ENCODE results near the gene KLF13.

Gene KLF13

DNA sequence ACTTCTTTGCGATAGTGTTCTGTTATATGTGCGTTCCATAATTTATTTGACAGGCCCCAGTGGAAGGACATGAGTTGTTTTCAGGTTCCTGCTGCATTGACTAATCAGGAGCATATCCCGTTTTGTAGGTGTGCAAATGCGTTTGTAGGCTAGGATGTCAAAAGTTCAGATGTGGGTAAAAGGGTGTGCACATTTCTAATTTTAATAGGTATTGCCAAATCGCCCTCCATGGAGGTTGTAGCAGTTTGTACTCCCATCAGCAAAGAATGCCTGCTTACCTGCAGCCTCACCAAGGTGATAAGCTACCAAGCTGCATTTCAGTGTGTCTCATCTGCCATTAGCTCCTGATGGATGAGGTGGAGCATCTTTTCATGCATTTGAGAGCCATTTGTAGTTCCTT lies 36.3 kb downstream of the KLF13 start:
- DNase-seq (ENCODE audit: low read depth in 2 of 2), result no peak

DNA sequence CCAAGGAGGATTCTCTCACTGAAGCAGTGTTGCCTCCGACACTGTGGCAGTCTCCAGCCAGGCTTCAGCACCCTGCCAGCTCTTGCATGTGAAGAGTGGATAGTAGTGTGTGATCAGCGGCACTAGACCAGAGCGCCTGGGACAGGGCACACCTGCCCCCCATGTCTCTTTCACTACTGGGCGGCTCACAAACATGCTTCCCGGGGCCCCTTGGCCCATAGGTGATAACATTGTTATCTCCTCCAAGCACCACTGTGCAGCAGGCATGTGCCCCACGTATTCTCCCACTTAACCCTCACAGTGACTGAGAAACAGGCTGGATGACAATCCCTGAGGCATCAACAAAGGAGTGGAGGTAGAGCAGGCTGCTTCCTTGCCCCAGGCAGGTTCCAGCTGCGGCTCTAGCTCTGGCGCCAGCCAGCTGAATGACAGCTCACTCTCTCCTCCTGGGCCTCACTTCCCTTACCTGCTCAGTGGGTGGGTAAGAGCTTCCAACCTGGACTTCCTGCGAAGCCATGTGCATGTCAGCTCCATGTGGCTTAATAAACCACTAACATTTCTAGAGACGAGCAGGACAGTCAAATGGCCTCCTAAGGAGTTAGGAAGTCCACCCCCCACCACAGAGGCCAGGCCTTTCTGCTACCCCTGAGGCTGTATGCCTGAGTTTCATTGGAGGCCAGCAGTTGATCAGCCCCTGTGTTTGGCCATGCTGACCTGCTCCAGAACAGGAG lies 37.8 kb downstream of the KLF13 start:
- no peak for DNase-seq (ENCODE audit: low read depth in 2 of 2)

DNA sequence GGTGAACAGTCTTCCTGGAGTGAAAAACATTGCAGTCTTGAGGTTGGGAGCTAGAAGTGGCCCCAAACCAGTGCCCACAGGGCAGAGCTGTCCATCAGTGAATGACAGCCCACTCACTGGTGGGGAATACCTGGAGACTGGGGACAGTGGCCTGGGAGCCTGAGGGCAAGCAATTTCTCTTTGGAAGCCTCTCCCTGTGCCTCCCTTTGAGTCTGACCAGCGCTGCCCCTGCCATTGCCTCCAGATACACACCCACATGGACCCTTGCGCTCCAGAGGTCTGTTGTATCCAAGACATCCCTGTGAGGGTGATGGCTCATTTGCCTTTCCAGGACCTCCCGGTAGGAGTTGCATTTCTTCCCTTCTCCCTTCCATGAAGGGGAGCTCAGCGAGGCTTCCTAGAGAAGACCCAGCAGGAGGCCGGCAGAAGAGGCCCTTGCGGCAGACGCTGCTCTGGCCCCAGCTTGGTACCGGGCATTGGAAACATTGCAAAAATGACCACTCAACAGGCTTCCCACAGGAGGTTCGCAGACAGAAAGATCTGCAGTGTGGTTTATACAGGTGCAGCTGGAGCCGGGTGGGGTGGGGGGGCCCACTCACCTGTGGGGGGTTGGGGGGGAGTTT lies 38.5 kb downstream of the KLF13 start:
- no peak for DNase-seq (ENCODE audit: low read depth in 2 of 2)

DNA sequence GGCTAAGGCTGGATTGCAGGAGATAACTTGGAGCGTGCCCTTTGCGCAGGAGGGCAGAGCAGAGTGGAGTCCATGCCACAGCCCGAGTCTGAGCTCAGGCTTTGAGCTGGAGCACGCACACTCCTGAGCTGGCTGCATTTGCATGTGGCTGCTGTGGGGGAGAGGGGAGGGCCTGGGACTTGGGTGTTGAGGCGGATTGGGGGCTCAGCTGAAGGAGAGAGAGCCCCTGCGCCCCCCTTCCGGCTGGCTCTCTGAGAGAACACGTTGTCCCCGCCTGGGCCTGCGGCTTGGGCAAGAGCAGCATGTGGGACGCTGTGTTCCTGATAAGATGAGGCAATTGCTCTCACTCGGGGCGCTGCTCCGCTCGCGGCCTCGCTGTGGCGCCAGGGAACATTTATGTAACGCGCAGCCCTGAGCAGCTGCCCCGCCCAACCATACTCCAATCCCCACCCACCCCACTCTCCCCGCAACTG lies 39.1 kb downstream of the KLF13 start:
- DNase-seq (ENCODE audit: low read depth in 2 of 2), result peak; percentile 69 to 70

DNA sequence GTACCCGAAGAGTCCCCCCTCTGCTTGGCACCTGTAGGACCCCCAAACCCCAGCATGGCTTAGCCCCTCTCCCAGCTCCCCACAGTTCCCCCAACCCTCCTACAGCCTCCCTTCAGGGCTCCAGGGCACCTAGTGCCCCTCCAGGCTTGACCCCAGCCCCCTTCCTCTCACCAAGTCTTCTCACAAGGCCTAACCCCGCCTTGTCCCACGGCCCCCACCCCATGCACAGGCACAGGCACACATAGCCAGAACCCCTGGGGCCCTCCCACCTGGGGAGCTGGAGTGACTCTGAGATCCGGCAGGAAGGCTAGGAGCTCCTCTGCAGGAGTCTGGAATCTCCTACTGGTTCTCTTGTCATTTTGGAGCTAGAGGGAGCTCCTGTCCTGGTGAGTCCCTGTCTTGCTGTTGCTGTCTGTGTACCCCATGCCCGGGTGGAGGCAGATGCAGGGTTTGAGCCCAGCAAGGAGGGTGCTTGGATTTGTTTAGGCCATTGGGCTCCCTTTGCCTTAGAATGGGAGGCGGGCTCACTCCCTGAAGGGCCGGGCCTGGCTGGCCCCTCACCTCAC lies 39.6 kb downstream of the KLF13 start:
- DNase-seq (ENCODE audit: low read depth in 2 of 2), result no peak

DNA sequence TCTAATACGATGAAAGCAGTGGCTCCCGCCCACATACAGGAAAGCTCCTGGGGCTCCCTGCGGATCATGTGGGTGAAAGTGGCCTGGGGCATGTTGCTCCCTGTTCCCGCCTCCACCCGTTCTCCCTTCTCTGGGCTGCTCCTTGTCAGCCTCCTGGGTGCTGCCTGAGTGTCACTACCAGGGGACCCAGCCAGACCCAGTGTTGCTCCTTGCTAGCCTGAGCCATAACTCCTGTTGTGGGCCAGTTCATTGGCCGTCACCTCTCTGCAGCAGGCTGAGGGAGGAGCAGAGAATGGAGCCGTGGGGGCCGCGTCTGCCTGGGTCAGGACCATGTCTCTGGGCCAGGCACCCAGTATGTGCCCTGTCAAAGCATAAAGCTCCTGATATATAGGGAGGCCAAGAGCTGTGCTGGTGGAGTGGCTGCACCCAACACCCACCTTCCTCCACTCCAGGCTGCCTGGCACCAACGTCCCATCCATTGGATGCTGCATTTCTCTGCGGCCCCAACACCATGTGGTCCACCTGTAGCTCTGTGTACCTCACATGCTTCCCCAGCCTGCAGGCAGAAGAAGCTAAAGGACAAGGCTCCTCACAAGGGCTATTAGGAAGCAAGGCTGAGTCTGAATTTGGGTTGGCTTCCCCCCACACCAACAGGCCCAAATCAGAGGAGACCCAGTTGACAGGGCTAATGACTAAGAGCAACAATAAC lies 40.5 kb downstream of the KLF13 start:
- no peak for DNase-seq (ENCODE audit: low read depth in 2 of 2)

DNA sequence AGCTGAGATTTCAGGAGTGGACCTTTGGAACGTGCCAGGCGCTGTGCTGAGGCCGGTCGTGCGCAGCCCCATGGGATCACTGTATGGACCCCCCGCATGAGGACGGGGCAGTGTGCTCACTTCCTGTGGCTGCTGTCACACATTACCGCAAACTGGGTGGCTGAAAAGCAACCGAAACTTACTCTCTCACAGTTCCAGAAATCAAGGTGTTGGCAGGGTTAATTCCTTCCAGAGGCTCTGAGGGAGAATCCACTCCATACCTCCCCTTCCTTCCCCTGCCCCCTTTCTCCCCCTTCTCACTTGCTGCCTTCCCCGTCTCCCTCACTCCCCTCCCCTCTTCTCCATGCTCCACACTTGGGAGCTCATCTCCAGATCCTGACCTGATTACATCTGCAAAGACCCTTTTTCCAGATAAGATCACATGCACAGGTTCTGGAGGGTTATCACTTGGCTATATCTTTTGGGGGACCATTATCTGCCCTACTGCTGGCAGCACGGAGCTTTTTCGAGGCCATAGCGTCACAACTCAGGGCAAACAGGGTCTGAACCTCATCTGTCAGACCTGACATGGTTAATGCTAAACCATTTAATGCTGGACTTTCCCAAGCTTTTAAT lies 41.2 kb downstream of the KLF13 start:
- no peak for DNase-seq (ENCODE audit: low read depth in 2 of 2)

DNA sequence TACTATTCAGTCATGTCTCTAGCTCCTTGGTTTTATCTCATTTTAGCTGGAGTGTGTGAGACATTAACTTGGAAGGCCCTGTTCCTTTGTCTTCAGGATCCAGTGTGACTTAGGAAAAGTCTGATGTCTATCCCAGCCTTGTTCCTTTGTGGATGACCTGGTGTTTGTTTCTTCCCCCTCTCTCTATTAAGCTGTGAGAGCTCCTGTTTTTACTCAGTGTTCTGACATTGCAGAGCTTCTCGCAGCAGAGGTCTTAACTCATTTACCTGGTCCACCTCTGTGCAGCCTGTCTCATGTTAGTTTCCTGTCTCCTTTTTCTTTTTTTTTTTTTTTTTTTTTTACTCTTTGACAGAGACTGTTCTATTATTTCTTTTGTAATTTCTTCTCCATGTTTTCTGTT lies 43.1 kb downstream of the KLF13 start:
- DNase-seq (ENCODE audit: low read depth in 2 of 2), result no peak

DNA sequence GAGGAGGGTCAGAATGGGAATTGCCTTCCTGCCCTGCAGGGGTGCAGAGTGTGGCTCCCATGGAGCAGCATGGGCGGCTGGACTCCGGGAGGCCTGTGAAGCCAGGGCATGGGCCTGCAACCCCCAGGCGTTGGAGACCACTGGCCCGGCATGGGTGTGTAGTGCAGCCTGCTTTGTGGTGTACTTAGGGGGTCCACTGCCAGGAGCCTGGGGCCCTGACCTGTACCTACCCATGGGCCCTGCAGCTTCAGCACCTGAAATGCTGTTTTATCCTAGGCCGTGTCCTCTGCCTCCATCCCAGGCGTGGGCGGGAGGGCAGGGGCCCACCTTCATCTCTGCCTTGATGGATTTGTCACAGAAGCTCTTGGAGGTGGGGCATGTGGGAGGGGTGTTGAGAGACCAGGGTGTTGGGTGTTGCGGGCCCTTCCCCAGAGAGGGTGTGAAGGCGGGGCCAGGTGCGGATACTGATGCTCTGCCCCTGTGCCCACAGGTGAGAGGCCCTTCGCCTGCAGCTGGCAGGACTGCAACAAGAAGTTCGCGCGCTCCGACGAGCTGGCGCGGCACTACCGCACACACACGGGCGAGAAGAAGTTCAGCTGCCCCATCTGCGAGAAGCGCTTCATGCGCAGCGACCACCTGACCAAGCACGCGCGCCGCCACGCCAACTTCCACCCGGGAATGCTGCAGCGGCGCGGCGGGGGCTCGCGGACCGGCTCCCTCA lies 45.0 kb downstream of the KLF13 start:
- DNase-seq (ENCODE audit: low read depth in 2 of 2), result no peak

DNA sequence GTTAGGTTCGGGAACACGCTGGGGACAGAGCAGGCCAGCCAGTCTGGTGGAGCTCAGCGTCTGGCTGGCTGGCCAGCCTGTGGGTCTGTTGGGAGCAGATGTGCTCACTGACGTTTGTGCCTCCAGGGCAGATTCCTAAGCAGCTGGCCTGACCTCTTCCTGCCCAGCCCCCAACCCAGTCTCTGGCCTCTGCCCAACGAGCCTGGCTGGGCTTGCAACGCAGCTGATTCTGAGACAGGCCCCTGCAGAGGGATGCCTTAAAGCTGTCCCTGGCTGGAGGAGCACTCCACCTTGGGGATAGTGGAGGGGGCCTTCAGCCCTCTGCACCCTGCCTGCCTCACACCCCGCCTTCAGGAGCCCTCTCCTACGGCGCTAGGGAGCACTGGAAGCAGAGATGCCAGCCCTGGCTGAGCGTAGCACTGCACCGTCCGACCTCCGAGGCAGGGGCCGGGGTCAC lies 46.0 kb downstream of the KLF13 start:
- no peak for DNase-seq (ENCODE audit: low read depth in 2 of 2)

DNA sequence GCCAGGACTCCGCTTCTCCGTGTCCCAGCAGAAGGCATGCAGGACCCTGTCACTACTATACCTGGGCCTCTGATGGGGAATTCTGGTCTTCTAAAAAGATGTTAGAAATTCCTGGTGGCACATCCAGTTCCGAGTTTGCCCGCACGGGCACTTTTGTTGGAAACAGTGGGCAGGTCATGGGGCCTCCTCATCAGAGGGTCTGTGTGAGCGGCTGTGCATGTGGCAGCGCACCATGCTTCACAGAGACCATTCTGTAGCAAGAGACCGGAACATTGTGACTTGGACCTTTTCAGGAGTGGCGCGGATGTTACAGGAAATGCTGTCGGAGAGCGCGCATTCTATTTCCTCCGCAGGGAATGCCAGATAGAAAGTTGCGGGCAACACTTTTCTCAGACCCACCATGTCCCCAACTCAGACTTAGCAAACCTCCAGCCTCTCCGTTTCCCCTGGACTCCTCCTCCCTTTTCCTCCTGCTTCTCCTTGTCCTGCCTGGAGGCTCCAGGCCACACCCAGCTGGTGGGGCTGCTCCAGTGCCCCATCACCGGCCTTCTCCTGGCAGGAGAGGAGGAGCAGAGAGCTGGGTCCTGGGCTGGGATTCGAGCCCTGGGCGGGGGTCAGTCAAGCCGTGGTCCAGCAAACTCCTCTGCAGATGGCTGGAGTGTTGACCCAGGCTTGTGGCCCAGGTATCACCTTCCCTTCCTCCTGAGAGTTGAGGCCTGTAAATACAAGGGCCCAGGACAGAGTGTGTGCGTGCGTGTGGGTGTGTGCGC lies 46.6 kb downstream of the KLF13 start:
- no peak for DNase-seq (ENCODE audit: low read depth in 2 of 2)

DNA sequence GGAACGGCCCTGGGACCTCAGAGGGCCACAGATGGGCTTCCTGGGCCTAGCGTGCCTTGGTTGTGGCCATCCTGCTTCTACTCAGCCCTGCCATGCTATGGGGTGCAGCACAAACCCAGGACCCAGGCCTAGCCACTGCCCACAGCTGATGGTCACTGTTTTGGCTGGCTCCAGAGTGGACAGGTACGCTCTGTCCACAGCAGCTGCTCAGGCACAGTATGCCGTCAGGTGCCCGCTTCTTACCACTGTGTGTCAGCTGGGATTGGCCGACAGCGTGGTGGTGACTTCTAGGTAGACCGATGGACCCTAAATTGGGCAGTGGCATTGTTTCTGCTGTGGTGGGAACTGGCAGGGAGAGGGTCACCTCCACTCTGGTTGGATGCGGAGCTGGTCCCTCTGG lies 47.3 kb downstream of the KLF13 start:
- no peak for DNase-seq (ENCODE audit: low read depth in 2 of 2)

DNA sequence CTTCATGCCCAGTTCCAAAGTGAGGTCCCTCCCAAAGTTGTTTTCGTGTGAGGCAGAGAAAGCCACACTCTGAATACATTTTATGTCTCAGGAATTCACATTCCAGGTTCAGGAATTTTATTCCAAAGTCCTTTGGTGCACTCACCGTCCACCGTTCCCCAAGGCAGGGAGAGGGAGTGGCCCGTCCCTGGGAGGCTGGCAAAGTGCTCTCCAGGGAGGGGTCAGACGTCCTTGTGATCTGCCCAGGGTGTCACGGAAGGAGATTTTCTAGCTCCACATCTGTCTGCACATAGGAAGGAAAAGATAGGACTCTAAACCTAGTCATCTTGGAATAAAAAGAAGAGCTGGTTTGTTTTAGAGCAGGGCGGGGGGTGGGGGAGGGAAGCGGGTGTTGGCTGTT lies 47.9 kb downstream of the KLF13 start:
- DNase-seq (ENCODE audit: low read depth in 2 of 2), result no peak

DNA sequence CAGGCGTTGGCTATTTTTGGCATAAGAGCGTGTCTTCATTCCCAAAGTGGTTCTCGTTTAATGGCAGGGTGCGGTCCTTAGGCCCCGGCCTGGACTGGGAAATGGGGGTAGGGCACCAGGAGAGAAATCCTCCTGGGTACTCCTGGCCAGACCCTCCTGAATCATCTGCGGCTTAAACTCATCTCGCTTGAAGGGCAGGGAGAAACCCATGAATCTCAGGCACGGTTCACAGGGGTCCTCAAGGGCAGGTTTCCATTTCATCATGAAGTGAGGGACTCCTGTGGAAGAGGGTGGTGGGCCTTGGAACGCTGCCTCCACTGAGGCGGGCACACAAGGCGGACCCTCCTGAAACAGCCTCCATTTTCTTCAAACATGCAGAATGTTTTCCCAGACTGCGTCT lies 48.4 kb downstream of the KLF13 start:
- DNase-seq (ENCODE audit: low read depth in 2 of 2), result no peak

DNA sequence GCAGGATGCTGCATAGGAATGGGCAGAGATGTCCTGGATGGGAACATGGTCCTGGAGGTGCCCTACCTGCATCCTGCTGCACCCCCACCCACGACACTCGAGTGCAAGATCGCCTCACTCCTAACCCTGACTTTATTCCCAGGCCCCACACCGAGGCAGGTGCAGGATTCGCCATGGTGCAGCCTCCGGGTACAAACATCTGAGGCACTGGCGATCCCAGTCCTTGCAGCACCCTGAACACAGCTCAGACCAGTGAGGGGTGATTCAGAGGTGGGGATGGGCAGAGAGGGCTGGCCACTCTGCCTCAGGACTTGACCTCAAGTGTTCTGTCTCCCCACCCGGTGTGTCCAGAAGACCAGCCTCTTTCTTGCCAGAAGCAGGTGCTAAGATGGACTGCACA lies 49.1 kb downstream of the KLF13 start:
- DNase-seq (ENCODE audit: low read depth in 2 of 2), result no peak

DNA sequence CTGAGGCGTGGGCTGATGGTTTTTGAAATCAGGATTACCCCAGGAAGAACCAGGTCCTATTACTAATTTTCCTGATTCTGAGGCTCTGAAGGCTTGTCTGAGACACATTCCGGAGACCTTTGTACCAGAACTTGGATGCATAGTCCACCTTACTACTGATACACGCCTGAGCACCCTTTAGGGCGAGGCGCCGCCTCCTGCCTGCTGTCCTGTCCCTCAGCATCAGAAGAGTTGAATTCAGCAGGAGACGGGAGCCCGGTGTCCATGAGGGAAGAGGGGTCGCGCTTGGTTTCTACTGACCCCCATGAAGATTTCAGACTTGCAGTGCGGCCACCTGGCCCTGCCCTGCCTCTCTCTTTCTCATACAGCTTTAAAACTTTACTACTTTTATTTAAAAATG lies 49.9 kb downstream of the KLF13 start:
- DNase-seq (ENCODE audit: low read depth in 2 of 2), result no peak

DNA sequence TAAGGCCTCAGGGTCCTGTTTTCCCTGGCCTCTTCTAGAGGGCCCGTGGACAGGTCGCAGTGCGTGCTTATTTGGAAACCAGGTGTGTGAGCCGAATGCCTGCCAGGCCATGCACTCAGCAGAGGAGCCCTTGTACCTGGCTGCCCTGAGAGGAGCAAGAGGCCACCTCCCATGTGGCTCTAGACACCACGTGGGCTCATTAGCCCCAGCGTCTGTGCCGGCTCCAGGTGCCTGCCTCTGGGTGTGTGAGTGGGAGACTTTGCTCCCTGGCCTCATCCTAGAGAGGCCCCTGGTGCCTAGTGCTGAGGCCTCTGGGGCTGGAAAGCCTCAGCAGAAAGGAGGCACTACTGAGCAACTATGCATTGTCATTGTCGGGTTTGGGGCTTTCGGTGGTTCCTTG lies 50.4 kb downstream of the KLF13 start:
- DNase-seq (ENCODE audit: low read depth in 2 of 2), result no peak

DNA sequence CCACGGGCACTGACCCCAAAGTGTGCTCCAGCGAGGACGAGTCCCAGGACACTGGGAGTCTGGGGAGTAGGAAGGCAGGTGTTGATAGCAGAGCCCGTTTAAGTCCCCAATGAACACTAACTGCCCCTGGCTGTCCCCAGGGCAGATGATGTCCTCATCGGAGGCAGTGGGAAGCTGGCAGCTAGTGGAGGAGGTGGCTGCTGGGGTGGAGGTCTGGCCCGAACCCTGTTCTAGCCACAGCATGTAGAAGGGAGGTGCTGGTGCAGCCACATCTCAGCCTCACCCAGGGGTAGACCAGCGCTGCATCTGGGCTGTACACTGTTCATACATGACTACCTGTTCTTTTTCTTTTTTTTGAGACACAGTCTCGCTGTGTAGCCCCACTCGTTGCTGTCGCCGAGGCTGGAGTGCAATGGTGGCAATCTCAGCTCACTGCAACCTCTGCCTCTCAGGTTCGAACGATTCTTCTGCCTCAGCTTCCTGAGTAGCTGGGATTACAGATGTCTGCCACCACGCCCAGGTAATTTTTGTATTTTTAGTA lies 51.8 kb downstream of the KLF13 start:
- no peak for DNase-seq (ENCODE audit: low read depth in 2 of 2)

DNA sequence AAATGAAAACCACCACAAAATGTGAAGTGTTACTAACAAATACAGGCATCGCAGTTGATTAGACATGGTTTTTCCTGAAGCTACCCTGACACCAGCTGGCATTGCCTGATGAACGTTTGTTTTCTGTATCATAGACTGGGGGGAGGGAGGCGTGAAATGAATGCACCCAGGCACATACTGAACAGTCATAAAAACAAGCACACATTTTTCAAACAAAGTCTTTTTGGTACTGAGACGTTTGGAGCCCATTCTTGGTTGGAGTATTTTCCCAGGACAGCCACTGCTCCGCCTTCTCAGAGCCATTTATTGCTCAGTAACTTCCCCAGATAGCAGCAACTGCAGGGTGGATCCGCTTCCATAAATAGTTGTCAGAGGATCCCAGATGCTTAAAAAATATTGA lies 52.4 kb downstream of the KLF13 start:
- no peak for DNase-seq (ENCODE audit: low read depth in 2 of 2)

DNA sequence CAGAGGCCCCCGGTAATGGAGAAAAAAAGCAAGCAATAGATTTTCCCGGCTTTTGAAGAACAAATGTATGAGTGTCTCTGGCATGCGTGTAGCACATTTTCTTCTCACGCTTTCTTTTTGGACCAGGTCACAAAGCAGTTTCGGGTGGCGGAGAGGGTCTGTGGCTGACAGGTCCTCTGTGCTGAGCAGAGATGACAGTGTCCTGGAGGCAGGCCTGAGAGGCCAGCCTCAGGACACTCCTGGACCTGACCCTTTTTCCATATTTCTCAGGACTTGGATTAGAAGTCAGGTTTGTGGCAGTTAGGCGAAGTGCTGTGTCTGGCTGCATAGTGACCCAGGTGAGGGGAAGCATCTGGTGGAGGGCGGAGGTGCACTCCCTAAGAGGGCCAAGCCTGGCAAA lies 52.9 kb downstream of the KLF13 start:
- DNase-seq (ENCODE audit: low read depth in 2 of 2), result no peak

All from activated CD4-positive, alpha-beta T cell treated with anti-CD3 and anti-CD28 coated beads for 24 hours (primary cell).